DND-41 (cell line): ENCODE results near the gene TMEM63C.

ENCODE experiments used
- EZH2 ChIP-seq: IDR thresholded peaks from 3 replicates; pipeline ENCODE4 v1.6.1; 2012; ENCODE audit warnings: borderline replicate concordance, low read depth, mild to moderate bottlenecking, moderate library complexity, low read length, inconsistent platforms; ENCODE audit not compliant: severe bottlenecking
- TF ChIP-seq, protein P1 (sequence below): IDR thresholded peaks from 2 replicates; pipeline ENCODE4 v1.5.1; 2012; ENCODE audit warnings: borderline replicate concordance, low read length, moderate library complexity, mild to moderate bottlenecking; ENCODE audit not compliant: poor library complexity, severe bottlenecking; ENCODE audit errors: extremely low read depth

DNA sequence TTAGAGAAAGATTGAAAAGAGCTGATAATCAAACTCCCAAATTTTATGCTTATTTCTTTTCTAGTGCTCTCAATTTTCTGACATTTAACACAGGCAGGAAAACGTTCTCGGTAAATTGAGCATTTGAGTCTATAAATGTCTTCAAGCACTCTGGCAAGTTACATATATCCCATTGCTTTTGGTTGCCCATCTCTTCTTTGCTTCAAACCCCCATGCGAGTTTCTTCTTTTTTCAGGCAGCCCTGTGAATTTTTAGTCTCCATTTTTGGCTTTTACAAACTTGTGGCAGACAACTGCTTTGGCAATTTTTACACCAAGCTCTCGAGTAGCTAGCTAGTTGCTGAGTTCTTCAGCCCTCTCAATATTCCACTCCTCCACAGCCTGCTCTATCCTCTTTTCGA, 8.7 kb upstream of the TMEM63C start:
- TF ChIP-seq, protein P1, sequence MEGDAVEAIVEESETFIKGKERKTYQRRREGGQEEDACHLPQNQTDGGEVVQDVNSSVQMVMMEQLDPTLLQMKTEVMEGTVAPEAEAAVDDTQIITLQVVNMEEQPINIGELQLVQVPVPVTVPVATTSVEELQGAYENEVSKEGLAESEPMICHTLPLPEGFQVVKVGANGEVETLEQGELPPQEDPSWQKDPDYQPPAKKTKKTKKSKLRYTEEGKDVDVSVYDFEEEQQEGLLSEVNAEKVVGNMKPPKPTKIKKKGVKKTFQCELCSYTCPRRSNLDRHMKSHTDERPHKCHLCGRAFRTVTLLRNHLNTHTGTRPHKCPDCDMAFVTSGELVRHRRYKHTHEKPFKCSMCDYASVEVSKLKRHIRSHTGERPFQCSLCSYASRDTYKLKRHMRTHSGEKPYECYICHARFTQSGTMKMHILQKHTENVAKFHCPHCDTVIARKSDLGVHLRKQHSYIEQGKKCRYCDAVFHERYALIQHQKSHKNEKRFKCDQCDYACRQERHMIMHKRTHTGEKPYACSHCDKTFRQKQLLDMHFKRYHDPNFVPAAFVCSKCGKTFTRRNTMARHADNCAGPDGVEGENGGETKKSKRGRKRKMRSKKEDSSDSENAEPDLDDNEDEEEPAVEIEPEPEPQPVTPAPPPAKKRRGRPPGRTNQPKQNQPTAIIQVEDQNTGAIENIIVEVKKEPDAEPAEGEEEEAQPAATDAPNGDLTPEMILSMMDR = no peak
- TF ChIP-seq EZH2 = no peak
